HG02763 (cell line): ENCODE results near the gene GRPEL2.
A peak's percentile ranks its signal among the peaks of the same experiment; 100 is the strongest.
"Not testable (repeated sequence)": the region's sequence is repeated elsewhere in the genome, so short reads cannot be mapped to it uniquely, and the experiment has no call there.

Source experiments
- ATAC-seq: cut with Tn5 transposase; IDR thresholded peaks from one replicate; pipeline ENCODE4 v1.9.1; 2021; ENCODE audit warnings: mild to moderate bottlenecking, moderate library complexity; ENCODE audit not compliant: unreplicated experiment

GRPEL2 gene

GRCh38 chr5:149375434-149375833, 30.1 kb downstream of the GRPEL2 start:
- no peak for ATAC-seq

- ATAC-seq = no peak
Observed at GRCh38 chr5:149376104-149376503, 30.8 kb downstream of the GRPEL2 start.

- ATAC-seq = no peak
Observed at GRCh38 chr5:149376711-149377447, 31.6 kb downstream of the GRPEL2 start.

- ATAC-seq = no peak
Observed at GRCh38 chr5:149378241-149378820, 33.0 kb downstream of the GRPEL2 start.

GRCh38 chr5:149379177-149379761, 34.0 kb downstream of the GRPEL2 start, which contains the start of gene IL17B:
IL17B (minus strand) TSS chr5:149379292; CDS start chr5:149379225, 67 bp downstream.
- ATAC-seq = no peak

GRCh38 chr5:149379818-149380374, 34.6 kb downstream of the GRPEL2 start:
- no peak for ATAC-seq

- ATAC-seq = no peak
Observed at GRCh38 chr5:149380466-149381121, 35.3 kb downstream of the GRPEL2 start.

- peak; percentile 16 for ATAC-seq
Observed at GRCh38 chr5:149381261-149381985, 36.1 kb downstream of the GRPEL2 start.

- peak; percentile 66 for ATAC-seq
Observed at GRCh38 chr5:149381986-149382338, 36.7 kb downstream of the GRPEL2 start.

GRCh38 chr5:149382517-149383220, 37.4 kb downstream of the GRPEL2 start:
- ATAC-seq = no peak

- ATAC-seq = no peak
Observed at GRCh38 chr5:149383399-149383798, 38.1 kb downstream of the GRPEL2 start.

- ATAC-seq = no peak
Observed at GRCh38 chr5:149386166-149386565, 40.9 kb downstream of the GRPEL2 start.

- no peak for ATAC-seq
Observed at GRCh38 chr5:149387081-149387631, 41.9 kb downstream of the GRPEL2 start.

- ATAC-seq = no peak
Observed at GRCh38 chr5:149387982-149388381, 42.7 kb downstream of the GRPEL2 start.

- ATAC-seq = no peak
Observed at GRCh38 chr5:149388498-149389190, 43.3 kb downstream of the GRPEL2 start.

- no peak for ATAC-seq
Observed at GRCh38 chr5:149389552-149390495, 44.5 kb downstream of the GRPEL2 start.

- ATAC-seq = not testable (repeated sequence)
Observed at GRCh38 chr5:149391076-149391475, 45.8 kb downstream of the GRPEL2 start.

- ATAC-seq = no peak
Observed at GRCh38 chr5:149391524-149391923, 46.2 kb downstream of the GRPEL2 start.
